Measurements from ENCODE around the gene MYH7.

Gene MYH7

DNA sequence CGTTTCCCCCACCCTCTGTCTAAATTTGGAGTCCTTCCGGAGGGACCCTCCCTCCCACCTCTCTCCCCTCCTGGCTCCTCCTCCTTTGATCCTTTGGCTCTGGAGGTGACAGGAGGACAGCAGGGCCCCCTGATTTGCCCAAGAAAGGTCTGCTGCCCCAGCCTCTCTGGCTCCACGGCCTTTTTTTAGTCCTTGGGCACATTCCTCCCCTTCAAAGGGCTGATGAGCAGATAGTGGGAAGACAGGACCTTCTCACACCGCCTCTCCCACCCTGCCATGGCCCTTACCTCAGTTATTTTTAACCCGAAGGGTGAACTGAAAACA, 27.2 kb downstream of the MYH7 start:
- no peak overlapping the region for H3K27ac ChIP-seq
- no peak for TF ChIP-seq ZFX (IDR thresholded peaks at IDR 0.05; ENCODE audit: borderline replicate concordance)
- TF ChIP-seq, protein P1, sequence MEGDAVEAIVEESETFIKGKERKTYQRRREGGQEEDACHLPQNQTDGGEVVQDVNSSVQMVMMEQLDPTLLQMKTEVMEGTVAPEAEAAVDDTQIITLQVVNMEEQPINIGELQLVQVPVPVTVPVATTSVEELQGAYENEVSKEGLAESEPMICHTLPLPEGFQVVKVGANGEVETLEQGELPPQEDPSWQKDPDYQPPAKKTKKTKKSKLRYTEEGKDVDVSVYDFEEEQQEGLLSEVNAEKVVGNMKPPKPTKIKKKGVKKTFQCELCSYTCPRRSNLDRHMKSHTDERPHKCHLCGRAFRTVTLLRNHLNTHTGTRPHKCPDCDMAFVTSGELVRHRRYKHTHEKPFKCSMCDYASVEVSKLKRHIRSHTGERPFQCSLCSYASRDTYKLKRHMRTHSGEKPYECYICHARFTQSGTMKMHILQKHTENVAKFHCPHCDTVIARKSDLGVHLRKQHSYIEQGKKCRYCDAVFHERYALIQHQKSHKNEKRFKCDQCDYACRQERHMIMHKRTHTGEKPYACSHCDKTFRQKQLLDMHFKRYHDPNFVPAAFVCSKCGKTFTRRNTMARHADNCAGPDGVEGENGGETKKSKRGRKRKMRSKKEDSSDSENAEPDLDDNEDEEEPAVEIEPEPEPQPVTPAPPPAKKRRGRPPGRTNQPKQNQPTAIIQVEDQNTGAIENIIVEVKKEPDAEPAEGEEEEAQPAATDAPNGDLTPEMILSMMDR (IDR thresholded peaks at IDR 0.05): no peak

DNA sequence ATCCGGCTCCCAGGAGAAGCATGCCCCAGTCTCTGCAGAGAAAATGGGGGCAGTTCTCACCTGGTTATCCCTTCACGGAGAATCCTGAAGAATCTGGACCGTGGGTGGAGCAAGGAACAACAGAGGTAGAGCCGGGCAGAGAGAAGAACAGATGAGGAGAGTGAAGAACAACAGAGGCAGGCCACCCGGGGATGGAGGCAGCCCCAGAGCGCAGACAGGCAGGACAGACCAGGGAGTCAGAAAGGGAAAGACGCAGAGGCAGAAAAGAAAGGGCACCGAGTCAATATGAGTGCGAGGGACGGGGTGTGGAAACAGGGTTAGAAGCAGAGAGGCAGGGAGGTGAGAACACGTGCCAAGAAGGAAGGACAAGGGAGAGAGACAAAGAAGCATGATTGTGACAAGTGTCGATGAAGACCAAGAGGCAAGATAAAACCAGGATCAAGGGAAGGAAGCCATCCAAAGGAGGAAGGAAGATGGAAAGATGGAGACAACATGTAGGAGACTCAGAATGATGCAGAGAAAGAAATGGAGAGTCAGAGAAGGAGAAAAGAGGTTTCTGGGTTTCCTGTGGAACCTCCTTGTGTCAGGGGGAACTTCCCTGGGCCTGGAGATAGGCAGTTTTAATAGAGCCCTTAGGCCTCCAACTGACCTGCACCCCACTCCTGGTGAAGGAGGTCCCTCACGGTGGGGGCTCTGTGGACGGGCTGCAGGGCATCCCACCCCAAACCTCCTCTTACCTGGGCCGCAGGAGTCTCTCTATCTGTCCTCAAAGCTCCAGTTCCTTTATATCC, 27.7 kb downstream of the MYH7 start, which contains the start of gene MYH6:
TSS of gene MYH6 (minus strand) at position 758 of the 791 bp plus-strand sequence. CDS start 1,050 bp downstream, outside the sequence.
- H3K27ac ChIP-seq: no peak within 1 kb of the TSS
- no peak for TF ChIP-seq ZFX (IDR thresholded peaks at IDR 0.05; ENCODE audit: borderline replicate concordance)
- TF ChIP-seq, protein P1 (IDR thresholded peaks at IDR 0.05): no peak

DNA sequence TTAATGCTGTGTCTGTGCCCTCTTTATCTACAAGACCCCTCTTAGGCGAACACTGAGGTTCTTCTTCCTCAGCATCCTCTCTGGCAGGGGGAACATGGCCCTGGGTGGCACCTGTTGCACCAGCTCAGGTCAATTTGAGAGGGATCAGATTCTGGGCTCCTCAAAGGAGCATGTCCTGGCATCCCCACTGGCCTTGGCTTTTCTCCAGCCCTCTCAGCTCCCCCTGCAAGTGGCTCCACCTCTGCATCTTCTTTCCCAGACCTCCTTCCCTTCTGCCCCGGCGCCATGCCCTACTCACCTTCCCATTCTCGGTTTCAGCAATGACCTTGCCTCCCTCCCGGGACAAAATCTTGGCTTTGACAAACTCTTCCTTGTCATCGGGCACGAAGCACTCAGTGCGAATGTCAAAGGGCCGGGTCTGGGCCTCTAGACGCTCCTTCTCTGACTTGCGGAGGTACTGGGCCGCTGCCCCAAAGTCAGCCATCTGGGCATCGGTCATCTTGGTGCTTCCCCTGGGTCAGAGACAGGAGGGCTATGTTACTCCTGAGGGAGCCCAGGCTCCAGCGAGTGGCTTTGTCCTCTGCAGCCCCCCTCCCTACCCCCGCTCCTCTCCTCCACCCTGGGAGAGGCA, 28.6 kb downstream of the MYH7 start:
- TF ChIP-seq ZFX (IDR thresholded peaks at IDR 0.05; ENCODE audit: borderline replicate concordance): no peak
- TF ChIP-seq, protein P1 (IDR thresholded peaks at IDR 0.05): no peak
- no peak overlapping the region for H3K27ac ChIP-seq

DNA sequence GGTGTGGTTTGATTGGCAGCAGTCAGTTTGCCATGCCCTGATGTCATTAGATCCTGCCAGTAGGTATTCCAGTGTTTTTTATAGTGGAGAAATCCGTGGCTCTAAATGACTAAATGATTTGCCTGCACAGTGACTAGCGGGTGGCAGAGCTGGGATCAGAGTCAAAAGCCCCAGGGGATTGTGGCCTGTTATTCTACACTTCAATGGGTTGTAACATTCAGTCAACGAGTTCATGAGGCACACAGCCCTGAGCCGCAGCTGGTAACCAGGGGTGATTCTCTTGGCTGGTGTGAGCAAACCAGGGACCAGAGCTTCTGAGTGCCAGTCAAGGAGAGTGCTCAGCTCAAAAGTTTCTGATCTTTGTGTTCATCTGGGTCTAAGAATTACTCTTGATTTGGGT, 29.2 kb downstream of the MYH7 start:
- no peak for TF ChIP-seq ZFX (IDR thresholded peaks at IDR 0.05; ENCODE audit: borderline replicate concordance)
- TF ChIP-seq, protein P1 (IDR thresholded peaks at IDR 0.05): no peak
- no peak overlapping the region for H3K27ac ChIP-seq

DNA sequence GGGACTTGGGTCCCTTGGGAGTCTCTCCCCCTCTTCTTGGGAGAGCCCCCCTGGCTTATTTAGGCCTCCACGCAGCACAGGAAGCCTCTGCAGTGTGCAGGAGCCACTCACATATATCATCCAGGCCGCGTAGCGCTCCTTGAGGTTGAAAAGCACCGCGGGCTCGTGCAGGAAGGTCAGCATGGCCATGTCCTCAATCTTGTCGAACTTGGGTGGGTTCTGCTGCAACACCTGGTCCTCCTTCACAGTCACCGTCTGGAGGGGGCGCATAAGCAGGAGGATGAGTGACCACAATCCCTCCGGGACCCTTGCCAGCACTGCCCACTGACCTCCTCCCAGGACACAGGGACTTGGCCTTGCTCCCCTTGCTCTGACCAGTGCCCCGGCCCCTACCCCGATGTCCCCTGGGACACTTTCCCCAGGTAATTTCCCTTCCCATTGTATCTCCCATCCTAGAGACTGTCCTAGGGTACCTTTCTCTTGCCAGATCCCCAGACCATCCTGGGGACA, 29.9 kb downstream of the MYH7 start:
- no peak for TF ChIP-seq ZFX (IDR thresholded peaks at IDR 0.05; ENCODE audit: borderline replicate concordance)
- TF ChIP-seq, protein P1 (IDR thresholded peaks at IDR 0.05): no peak
- H3K27ac ChIP-seq: no peak overlapping the region

DNA sequence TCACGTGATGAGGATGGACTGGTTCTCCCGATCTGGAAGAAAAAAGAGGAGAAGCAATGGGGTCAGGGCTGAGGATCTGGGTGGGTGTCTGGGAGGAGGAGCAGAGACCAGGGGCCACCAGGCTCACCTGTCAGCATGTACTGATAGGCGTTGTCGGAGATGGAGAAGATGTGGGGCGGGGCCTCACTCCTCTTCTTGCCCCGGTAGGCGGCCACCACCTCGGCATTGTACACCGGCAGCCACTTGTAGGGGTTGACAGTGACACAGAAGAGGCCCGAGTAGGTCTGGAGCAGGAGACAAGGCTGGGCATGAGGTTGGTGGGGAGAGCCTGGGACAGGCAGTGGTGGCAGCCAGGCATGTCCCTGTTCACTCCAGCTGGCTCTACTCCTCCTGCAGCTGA, 30.4 kb downstream of the MYH7 start:
- TF ChIP-seq ZFX (IDR thresholded peaks at IDR 0.05; ENCODE audit: borderline replicate concordance): no peak
- TF ChIP-seq, protein P1 (IDR thresholded peaks at IDR 0.05): no peak
- no peak overlapping the region for H3K27ac ChIP-seq
